HG02973 (cell line): ENCODE results near the gene CBX2.
"Not testable (repeated sequence)": the region's sequence is repeated elsewhere in the genome, so short reads cannot be mapped to it uniquely, and the experiment has no call there.

ENCODE experiments used
- ATAC-seq: cut with Tn5 transposase; IDR thresholded peaks from one replicate; pipeline ENCODE4 v1.9.1; 2021; ENCODE audit warnings: moderate library complexity; ENCODE audit not compliant: unreplicated experiment

Gene CBX2

GRCh38 chr17:79769570-79770506, 8.1 kb upstream of the CBX2 start:
- no peak for ATAC-seq

GRCh38 chr17:79771276-79771675, 6.7 kb upstream of the CBX2 start:
- no peak for ATAC-seq

- ATAC-seq, result not testable (repeated sequence)
These were observed 5.2 kb upstream of the CBX2 start for GRCh38 chr17:79772726-79773125.

- no peak for ATAC-seq
These were observed 3.4 kb upstream of the CBX2 start for GRCh38 chr17:79774561-79774975.

- ATAC-seq, result no peak
These were observed 2.3 kb upstream of the CBX2 start for GRCh38 chr17:79775632-79776031.

GRCh38 chr17:79776376-79777119, 1.4 kb upstream of the CBX2 start:
- ATAC-seq, result no peak

- no peak for ATAC-seq
These were observed 641 bp upstream of the CBX2 start for GRCh38 chr17:79777120-79777893.

- ATAC-seq, result no peak
These were observed 646 bp downstream of the CBX2 start for GRCh38 chr17:79778504-79779083.

- no peak for ATAC-seq
These were observed 1.2 kb downstream of the CBX2 start for GRCh38 chr17:79779084-79779529.

- ATAC-seq, result no peak
These were observed 1.9 kb downstream of the CBX2 start for GRCh38 chr17:79779661-79780365.

- ATAC-seq, result no peak
These were observed 3.2 kb downstream of the CBX2 start for GRCh38 chr17:79781012-79781650.

- ATAC-seq, result no peak
These were observed 4.0 kb downstream of the CBX2 start for GRCh38 chr17:79781736-79782575.

GRCh38 chr17:79783891-79784290, 5.9 kb downstream of the CBX2 start:
- ATAC-seq, result no peak

- no peak for ATAC-seq
These were observed 6.5 kb downstream of the CBX2 start for GRCh38 chr17:79784353-79785016.

GRCh38 chr17:79785017-79785899, 7.3 kb downstream of the CBX2 start:
- no peak for ATAC-seq

- ATAC-seq, result no peak
These were observed 8.2 kb downstream of the CBX2 start for GRCh38 chr17:79785900-79786810.
